Choroid plexus epithelial cell (primary cell): ENCODE results near the gene UBE3D.
A peak's percentile ranks its signal among the peaks of the same experiment; 100 is the strongest.
"Not testable (repeated sequence)": the region's sequence is repeated elsewhere in the genome, so short reads cannot be mapped to it uniquely, and the experiment has no call there.

Experiments
- DNase-seq: peaks from one replicate; pipeline ENCODE4 v3.0.0-alpha.2; 2010; ENCODE audit warnings: low read depth
- H3K4me3 ChIP-seq: 2 replicates; pipeline ENCODE4 v1.5.1; 2011; ENCODE audit warnings: low read depth, mild to moderate bottlenecking, control low read depth, low read length, moderate library complexity
- TF ChIP-seq, protein P1 (sequence below): conservative IDR thresholded peaks from 2 replicates; pipeline ENCODE4 v1.5.1; 2011; ENCODE audit warnings: low read depth, mild to moderate bottlenecking, control low read depth, inconsistent platforms, low read length, moderate library complexity

UBE3D gene

DNA sequence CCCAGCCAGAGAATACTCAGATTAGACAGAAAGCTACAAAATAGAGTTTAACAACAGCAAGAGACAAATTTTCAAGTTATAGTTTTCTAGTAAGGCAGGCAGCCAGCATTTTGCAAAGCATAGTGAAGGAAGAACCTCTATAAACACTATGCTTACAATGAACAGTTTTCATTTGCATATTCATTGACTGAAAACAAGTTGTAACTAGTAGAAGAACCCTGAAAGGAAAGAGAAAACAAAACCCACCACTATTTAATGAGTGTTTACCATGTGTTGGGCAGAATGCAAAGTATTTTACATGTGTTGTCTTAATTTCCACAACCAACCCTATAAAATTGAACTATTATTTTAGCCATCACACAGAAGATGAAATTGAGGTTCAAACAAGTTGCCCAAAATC, 196.1 kb downstream of the UBE3D start:
- H3K4me3 ChIP-seq: no peak overlapping the region
- TF ChIP-seq, protein P1, sequence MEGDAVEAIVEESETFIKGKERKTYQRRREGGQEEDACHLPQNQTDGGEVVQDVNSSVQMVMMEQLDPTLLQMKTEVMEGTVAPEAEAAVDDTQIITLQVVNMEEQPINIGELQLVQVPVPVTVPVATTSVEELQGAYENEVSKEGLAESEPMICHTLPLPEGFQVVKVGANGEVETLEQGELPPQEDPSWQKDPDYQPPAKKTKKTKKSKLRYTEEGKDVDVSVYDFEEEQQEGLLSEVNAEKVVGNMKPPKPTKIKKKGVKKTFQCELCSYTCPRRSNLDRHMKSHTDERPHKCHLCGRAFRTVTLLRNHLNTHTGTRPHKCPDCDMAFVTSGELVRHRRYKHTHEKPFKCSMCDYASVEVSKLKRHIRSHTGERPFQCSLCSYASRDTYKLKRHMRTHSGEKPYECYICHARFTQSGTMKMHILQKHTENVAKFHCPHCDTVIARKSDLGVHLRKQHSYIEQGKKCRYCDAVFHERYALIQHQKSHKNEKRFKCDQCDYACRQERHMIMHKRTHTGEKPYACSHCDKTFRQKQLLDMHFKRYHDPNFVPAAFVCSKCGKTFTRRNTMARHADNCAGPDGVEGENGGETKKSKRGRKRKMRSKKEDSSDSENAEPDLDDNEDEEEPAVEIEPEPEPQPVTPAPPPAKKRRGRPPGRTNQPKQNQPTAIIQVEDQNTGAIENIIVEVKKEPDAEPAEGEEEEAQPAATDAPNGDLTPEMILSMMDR: no peak
- DNase-seq: no peak

DNA sequence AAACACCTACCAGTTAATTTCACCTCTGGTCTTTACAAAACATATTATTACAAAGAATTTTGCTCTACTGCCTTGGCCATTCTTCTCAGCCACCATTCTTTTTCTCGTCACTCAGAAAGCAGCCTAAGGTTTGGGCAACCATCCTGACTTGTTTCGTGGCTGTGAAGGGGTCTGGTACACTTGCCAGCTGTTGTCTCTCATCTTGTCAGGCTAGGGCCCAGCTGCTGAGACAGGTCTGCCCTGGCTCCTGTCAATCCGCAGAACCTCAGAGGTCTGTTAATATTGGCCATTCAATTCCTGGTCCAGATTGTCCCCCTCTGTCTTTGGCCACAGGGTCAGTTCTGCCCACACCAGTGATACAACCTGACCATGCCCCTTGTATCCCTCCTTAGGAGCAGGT, 197.7 kb downstream of the UBE3D start:
- TF ChIP-seq, protein P1: no peak
- no peak for DNase-seq

DNA sequence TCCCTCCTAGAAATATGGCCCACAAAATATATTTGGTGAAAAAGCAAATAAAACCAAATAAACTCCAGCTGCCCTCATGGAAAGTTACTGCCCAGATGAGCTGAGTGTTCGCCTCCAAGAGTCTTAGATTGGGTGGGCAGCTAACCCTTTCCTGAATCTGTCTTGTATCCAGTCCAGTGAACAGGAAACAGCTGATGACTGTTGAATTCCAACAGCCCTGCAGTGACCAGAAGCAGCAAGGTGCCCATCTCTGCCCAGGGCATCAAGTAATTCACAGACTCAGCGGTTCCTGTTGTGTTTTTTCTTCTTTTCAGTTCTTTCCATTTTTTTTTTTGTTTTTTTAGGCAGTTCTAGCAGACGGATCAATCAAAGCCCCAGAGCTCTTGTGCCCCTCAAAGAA, 199.2 kb downstream of the UBE3D start:
- H3K4me3 ChIP-seq: no peak overlapping the region
- TF ChIP-seq, protein P1: no peak
- DNase-seq: no peak

More for the DNA sequence above, 197.7 kb downstream of the UBE3D start:
- no peak overlapping the region for H3K4me3 ChIP-seq

DNA sequence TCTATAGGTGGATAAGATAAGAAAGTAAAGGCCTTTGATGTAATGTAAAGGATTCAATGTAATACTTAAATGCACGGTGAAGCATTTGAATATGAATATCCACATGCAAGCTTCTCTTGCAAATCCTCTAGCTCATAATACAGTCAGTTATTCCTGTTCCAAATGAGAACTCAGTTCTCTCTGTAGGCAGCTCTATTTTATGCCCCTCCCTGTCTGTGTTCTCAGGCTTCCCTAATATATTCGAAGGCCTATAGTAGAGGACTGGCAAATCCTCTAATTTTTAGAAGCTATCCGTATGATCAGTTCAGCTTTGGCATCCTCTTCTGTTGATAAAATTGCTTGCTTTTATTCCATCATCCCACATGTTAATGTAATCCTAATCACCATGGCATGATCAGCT, 200.2 kb downstream of the UBE3D start:
- H3K4me3 ChIP-seq: no peak overlapping the region
- DNase-seq: no peak
- TF ChIP-seq, protein P1: no peak

DNA sequence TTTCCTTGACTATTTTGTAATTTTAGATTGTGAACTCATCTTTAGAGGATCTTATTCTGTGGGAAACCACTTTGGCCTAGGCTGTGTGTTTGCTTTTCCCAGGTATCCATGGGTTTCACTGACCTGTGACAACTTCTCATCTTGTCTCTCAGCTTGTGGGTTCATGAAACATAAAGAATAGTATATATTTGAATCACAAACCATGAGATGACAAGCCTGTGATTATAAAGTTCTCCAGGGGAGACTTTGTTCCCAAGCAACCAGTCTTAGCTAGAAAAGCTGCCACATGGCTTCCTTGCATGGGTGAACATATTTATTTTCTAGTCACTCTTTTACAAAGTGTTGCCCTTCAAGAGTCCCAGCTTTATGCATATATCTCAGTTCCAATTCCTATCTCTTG, 201.9 kb downstream of the UBE3D start:
- TF ChIP-seq, protein P1: no peak

DNA sequence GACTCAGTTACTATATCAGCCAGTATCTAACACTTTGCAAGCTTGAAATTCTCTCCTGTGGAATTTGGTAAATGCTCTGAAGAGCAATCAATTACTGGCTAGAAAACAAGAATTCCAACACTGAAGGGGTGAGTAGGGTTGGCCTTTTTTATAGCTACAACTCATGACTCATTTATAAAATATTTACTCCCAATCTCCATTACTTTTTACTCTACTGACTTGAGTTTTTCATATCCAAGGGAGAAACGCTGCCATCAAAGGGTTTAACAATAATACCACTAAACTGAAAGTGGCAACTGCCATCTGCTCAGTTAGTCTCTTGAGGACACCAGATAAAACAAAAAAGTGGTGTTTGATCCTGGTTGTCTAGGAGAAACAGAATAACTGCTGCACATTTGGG, 203.1 kb downstream of the UBE3D start:
- TF ChIP-seq, protein P1: no peak
- DNase-seq: peak; percentile 70
- H3K4me3 ChIP-seq: no peak overlapping the region

More for the DNA sequence above, 201.9 kb downstream of the UBE3D start:
- DNase-seq: no peak
- no peak overlapping the region for H3K4me3 ChIP-seq

DNA sequence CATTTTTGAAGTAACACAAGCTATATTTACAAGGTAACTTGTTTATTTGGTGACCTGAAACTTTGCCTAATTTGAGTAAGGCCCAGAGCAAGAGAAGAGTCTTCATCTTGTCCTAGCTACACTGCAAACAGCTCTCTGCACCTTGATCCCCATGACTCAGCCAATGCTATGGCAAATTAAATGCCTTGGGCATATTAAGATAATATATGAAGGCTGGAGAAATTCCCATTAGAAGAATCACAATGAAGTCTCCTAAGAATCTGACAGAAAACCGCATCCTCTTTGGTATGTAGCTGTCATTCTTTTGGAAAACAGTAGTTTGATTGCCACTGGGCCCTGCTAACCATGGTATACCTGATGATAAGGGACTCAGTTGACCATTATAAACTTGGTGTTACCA, 204.5 kb downstream of the UBE3D start:
- TF ChIP-seq, protein P1: no peak
- DNase-seq: no peak
- H3K4me3 ChIP-seq: no peak overlapping the region

DNA sequence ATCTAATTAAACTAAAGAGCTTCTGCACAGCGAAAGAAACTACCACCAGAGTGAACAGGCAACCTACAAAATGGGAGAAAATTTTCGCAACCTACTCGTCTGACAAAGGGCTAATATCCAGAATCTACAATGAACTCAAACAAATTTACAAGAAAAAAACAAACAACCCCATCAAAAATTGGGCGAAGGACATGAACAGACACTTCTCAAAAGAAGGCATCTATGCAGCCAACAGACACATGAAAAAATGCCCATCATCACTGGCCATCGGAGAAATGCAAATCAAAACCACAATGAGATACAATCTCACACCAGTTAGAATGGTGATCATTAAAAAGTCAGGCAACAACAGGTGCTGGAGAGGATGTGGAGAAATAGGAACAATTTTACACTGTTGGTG, 209.6 kb downstream of the UBE3D start:
- DNase-seq, H3K4me3 ChIP-seq: not testable (repeated sequence)

DNA sequence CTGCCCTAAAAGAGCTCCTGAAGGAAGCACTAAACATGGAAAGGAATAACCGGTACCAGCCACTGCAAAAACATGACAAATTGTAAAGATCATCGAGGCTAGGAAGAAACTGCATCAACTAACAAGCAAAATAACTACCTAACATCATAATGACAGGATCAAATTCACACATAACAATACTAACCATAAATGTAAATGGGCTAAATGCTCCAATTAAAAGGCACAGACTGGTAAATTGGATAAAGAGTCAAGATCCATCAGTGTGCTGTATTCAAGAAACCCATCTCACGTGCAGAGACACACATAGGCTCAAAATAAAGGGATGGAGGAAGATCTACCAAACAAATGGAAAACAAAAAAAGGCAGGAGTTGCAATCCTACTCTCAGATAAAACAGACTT, 212.7 kb downstream of the UBE3D start:
- not testable (repeated sequence) for H3K4me3 ChIP-seq, DNase-seq
